Tibial nerve (tissue), 4 donors: ENCODE results near the gene MARCHF5. TPM values are rescaled to one million over a fixed set of nuclear protein-coding genes. Genes with fewer than 3 reads are reported as not detected.
"Not testable (repeated sequence)": the region's sequence is repeated elsewhere in the genome, so short reads cannot be mapped to it uniquely, and the experiment has no call there.

Experiments used
- DNase-seq, 2 donors: peaks; one replicate each; pipeline ENCODE4 v3.0.0-alpha.2; 2019; ENCODE audit warnings: low spot score in 2 of 2
- H3K27ac ChIP-seq, 4 donors: fragments of 200-600 bp; sonication (generic) in 3 of 4; one replicate each; pipeline ENCODE4 v1.5.1; 2017 to 2019; ENCODE audit warnings: mild to moderate bottlenecking in 1 of 4
- H3K27me3 ChIP-seq, 2 donors: fragments of 200-600 bp; sonication (generic) in 1 of 2; one replicate each; pipeline versions ENCODE4 v1.5.1 to v1.6.0; 2017 to 2019
- H3K36me3 ChIP-seq, 3 donors: fragments of 200-600 bp; sonication (generic); one replicate each; pipeline ENCODE4 v1.5.1; 2018 to 2019
- H3K4me1 ChIP-seq, 4 donors: fragments of 200-600 bp; sonication (generic) in 3 of 4; one replicate each; pipeline ENCODE4 v1.5.1; 2017 to 2019
- H3K4me3 ChIP-seq, 4 donors: fragments of 200-600 bp; sonication (generic) in 3 of 4; one replicate each; pipeline ENCODE4 v1.5.1; 2017 to 2019; ENCODE audit warnings: mild to moderate bottlenecking in 1 of 4, moderate library complexity in 1 of 4
- H3K9me3 ChIP-seq, 4 donors: fragments of 200-600 bp; sonication (generic) in 3 of 4; one replicate each; pipeline ENCODE4 v1.5.1; 2017 to 2019
- CTCF ChIP-seq, 5 experiments: fragments of 200-600 bp in 3 of 5; fragments of 450-650 bp in 2 of 5; sonication (generic) in 3 of 5; IDR thresholded peaks; one replicate each; pipeline ENCODE4 v1.5.1; 2016 to 2019; ENCODE audit warnings: antibody characterized with exemption in 5 of 5, mild to moderate bottlenecking in 3 of 5, moderate library complexity in 2 of 5
- EP300 ChIP-seq, 2 donors: sonication (generic); formaldehyde crosslinking; IDR thresholded peaks; one replicate each; pipeline ENCODE4 v1.6.1; 2017; ENCODE audit warnings: antibody characterized with exemption in 2 of 2, mild to moderate bottlenecking in 1 of 2
- POLR2A ChIP-seq, 2 donors: fragments of 450-650 bp; IDR thresholded peaks; one replicate each; pipeline ENCODE4 v1.6.1; 2017; ENCODE audit warnings: antibody characterized with exemption in 2 of 2, mild to moderate bottlenecking in 2 of 2, moderate library complexity in 2 of 2
- WGBS, 2 donors: methylation state at CpG; one replicate each; pipeline ENCODE4 v1.1.5; 2018; 5-methylcytosine and 5-hydroxymethylcytosine counted together
- small RNA-seq: library from RNA; depleted of rRNA; stranded (forward); fragments of <200 nt; gene quantifications from one replicate; pipeline ENCODE3, GENCODE V24; 2016
- total RNA-seq, 4 donors: library from RNA; depleted of rRNA; stranded (reverse); fragments of >200 nt; gene quantifications; one replicate each; pipeline ENCODE4 v1.1.0, GENCODE V29; 2016

The MARCHF5 gene
- total RNA-seq, 4 donors from 2014 or later, result 11.3 to 15.1 (median 12.1) TPM

GRCh38 chr10:92384741-92385140 is 93.8 kb downstream of the MARCHF5 start:
- DNase-seq, result no peak
- no peaks in the 10 kb centered on the region for H3K4me1 ChIP-seq
- H3K27ac ChIP-seq, result no peak overlapping the region
- no peak overlapping the region for H3K4me3 ChIP-seq
- H3K27me3 ChIP-seq, result peaks cover 0 to 6% of the 10 kb centered on the region in 2 donors
- no peaks in the 10 kb centered on the region for H3K36me3 ChIP-seq
- 83 to 85% methylated on average over 2 of the region's 2 CpGs for WGBS, 2 donors
- TF ChIP-seq EP300 (IDR thresholded peaks at IDR 0.05), result no peak
- H3K9me3 ChIP-seq, result no peaks in the 10 kb centered on the region

GRCh38 chr10:92385831-92386230 is 94.9 kb downstream of the MARCHF5 start:
- 71 to 76% methylated on average over 2 of the region's 2 CpGs for WGBS, 2 donors

GRCh38 chr10:92387289-92387940 is 96.4 kb downstream of the MARCHF5 start:
- WGBS, 2 donors, result 34 to 45% methylated on average over 11 of the region's 11 CpGs
- no peaks in the 10 kb centered on the region for H3K4me1 ChIP-seq
- TF ChIP-seq CTCF (IDR thresholded peaks at IDR 0.05) (no peak), POLR2A (IDR thresholded peaks at IDR 0.05) (no peak), EP300 (IDR thresholded peaks at IDR 0.05) (no peak)
- H3K27me3 ChIP-seq, result no peaks in the 10 kb centered on the region
- H3K4me3 ChIP-seq, result no peak overlapping the region
- DNase-seq, result no peak
- no peaks in the 10 kb centered on the region for H3K9me3 ChIP-seq
- H3K36me3 ChIP-seq, result no peaks in the 10 kb centered on the region
- H3K27ac ChIP-seq, result no peak overlapping the region

More at GRCh38 chr10:92385831-92386230, 94.9 kb downstream of the MARCHF5 start:
- Histone ChIP-seq H3K27ac (no peak overlapping the region), H3K4me1 (no peaks in the 10 kb centered on the region), H3K9me3 (no peaks in the 10 kb centered on the region), H3K27me3 (peaks cover 0 to 6% of the 10 kb centered on the region in 2 donors), H3K36me3 (no peaks in the 10 kb centered on the region), H3K4me3 (no peak overlapping the region)
- no peak for DNase-seq
- no peak for TF ChIP-seq EP300 (IDR thresholded peaks at IDR 0.05)
- TF ChIP-seq CTCF (IDR thresholded peaks at IDR 0.05), result no peak
- TF ChIP-seq POLR2A (IDR thresholded peaks at IDR 0.05), result no peak

GRCh38 chr10:92393173-92393572 is 102.2 kb downstream of the MARCHF5 start:
- H3K4me3 ChIP-seq, H3K4me1 ChIP-seq, H3K27ac ChIP-seq, H3K27me3 ChIP-seq, H3K36me3 ChIP-seq, H3K9me3 ChIP-seq, DNase-seq: not testable (repeated sequence)
- WGBS, 2 donors, result 0 to 93% methylated on average over 1 of the region's 1 CpG

- TF ChIP-seq CTCF (IDR thresholded peaks at IDR 0.05) (no peak), EP300 (IDR thresholded peaks at IDR 0.05) (no peak), POLR2A (IDR thresholded peaks at IDR 0.05) (no peak)
- Histone ChIP-seq H3K36me3 (no peaks in the 10 kb centered on the region), H3K4me3 (no peak overlapping the region), H3K4me1 (no peaks in the 10 kb centered on the region), H3K27me3 (no peaks in the 10 kb centered on the region), H3K9me3 (peaks cover 0 to 23% (median 0%) of the 10 kb centered on the region in 4 donors), H3K27ac (no peak overlapping the region)
- DNase-seq, result no peak
- WGBS, 2 donors, result 69 to 95% methylated on average over 4 of the region's 4 CpGs
These were observed 104.3 kb downstream of the MARCHF5 start for GRCh38 chr10:92395271-92395670.

- 84 to 90% methylated on average over 5 of the region's 5 CpGs for WGBS, 2 donors
- peaks cover 0 to 23% (median 0%) of the 10 kb centered on the region in 4 donors for H3K9me3 ChIP-seq
These were observed 111.3 kb downstream of the MARCHF5 start for GRCh38 chr10:92402234-92402633.

More at GRCh38 chr10:92402234-92402633, 111.3 kb downstream of the MARCHF5 start:
- not testable (repeated sequence) for H3K4me3 ChIP-seq, DNase-seq, H3K27ac ChIP-seq, H3K27me3 ChIP-seq, H3K4me1 ChIP-seq, H3K36me3 ChIP-seq

Small RNA genes lying within 50 kb of the gene (small RNA-seq; reads per million reads assigned to genes)
- gene RF00019 (not detected), gene RNY3P12 (not detected)

Other genes with a start within 250 kb of the MARCHF5 start
- 10 to 100 TPM in 1 of 4 donors, 1 to 10 TPM in 3; 6.7 to 11.4 (median 8.8) TPM for gene CPEB3, start 89 bp upstream of the MARCHF5 start, total RNA-seq